AG04450 (cell line): ENCODE measurements around the gene ARL5B. TPM values are rescaled to one million over a fixed set of nuclear protein-coding genes. Genes with fewer than 3 reads are reported as not detected.

Source experiments
- CTCF ChIA-PET: fragments of 300-600, 350-600 bp; formaldehyde crosslinking; extraction: SDS; loops from one replicate; lab custom pipeline; 2022; ENCODE audit warnings: antibody characterized with exemption, inconsistent platforms; lab: Charles Lee
- POLR2A ChIA-PET: fragments of 350-600 bp; formaldehyde crosslinking; extraction: SDS; loops from one replicate; lab custom pipeline; 2021; ENCODE audit warnings: antibody characterized with exemption, inconsistent platforms; lab: Yijun Ruan, JAX
- DNase-seq: peaks from one replicate; pipeline ENCODE4 v3.0.0-alpha.2; 2011; ENCODE audit warnings: low read depth, low spot score
- H3K27ac ChIP-seq: one replicate; pipeline ENCODE4 v1.5.1; 2012; ENCODE audit warnings: low read depth, low read length, control low read depth
- H3K27me3 ChIP-seq: one replicate; pipeline ENCODE4 v1.6.0; 2012; ENCODE audit warnings: low read length; ENCODE audit not compliant: control insufficient read depth, insufficient read depth
- H3K4me3 ChIP-seq: 2 replicates; pipeline ENCODE4 v1.5.1; 2011; ENCODE audit warnings: mild to moderate bottlenecking, low read depth, low read length, control low read depth
- H3K9me3 ChIP-seq: 2 replicates; pipeline ENCODE4 v1.5.1; 2012; ENCODE audit warnings: low read length; ENCODE audit not compliant: control insufficient read depth, insufficient read depth
- polyA plus RNA-seq: library from polyadenylated mRNA; depleted of rRNA; stranded (reverse); fragments of >200 nt; gene quantifications from 2 replicates; pipeline ENCODE4 v1.2.3, GENCODE V29; 2011
- TF ChIP-seq, protein P1 (sequence below): IDR thresholded peaks from 2 replicates; pipeline ENCODE4 v1.5.1; 2011; ENCODE audit warnings: low read depth, low read length, control low read depth, inconsistent platforms

Gene ARL5B
- polyA plus RNA-seq, 1 experiment: 24.2 TPM

DNA sequence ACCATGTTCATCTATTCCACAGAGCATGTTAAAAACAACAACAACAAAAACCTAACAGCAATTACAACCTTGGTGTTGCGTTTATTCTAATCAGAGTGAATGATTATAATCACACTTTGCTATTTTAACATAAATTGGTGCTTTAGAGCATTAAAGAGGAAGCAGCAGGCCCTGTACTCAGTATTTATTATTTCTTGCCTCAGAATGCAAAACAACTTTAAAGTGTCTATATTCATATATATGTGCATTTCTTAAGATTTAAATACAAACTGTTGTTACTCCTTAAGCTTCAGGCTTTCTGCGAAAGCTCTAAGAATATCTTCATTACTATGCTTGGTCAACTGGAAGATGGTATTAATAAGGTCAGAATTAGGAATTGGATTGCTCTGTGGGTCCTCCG is 21.5 kb downstream of the ARL5B start:
- DNase-seq: no peak
- TF ChIP-seq, protein P1, sequence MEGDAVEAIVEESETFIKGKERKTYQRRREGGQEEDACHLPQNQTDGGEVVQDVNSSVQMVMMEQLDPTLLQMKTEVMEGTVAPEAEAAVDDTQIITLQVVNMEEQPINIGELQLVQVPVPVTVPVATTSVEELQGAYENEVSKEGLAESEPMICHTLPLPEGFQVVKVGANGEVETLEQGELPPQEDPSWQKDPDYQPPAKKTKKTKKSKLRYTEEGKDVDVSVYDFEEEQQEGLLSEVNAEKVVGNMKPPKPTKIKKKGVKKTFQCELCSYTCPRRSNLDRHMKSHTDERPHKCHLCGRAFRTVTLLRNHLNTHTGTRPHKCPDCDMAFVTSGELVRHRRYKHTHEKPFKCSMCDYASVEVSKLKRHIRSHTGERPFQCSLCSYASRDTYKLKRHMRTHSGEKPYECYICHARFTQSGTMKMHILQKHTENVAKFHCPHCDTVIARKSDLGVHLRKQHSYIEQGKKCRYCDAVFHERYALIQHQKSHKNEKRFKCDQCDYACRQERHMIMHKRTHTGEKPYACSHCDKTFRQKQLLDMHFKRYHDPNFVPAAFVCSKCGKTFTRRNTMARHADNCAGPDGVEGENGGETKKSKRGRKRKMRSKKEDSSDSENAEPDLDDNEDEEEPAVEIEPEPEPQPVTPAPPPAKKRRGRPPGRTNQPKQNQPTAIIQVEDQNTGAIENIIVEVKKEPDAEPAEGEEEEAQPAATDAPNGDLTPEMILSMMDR: no peak
- POLR2A ChIA-PET: interaction anchor here (0.9 kb wide), 1 partner anchor 340 kb away, joined by 3 read pairs; no protein-coding TSS in a partner anchor
- no peaks in the 10 kb centered on the region for H3K9me3 ChIP-seq
- no peak overlapping the region for H3K4me3 ChIP-seq
- H3K27ac ChIP-seq: no peak overlapping the region
- H3K27me3 ChIP-seq: no peaks in the 10 kb centered on the region
- CTCF ChIA-PET: interaction anchor here (0.6 kb wide), 1 partner anchor 730 kb away, joined by 5 read pairs; no protein-coding TSS in a partner anchor

DNA sequence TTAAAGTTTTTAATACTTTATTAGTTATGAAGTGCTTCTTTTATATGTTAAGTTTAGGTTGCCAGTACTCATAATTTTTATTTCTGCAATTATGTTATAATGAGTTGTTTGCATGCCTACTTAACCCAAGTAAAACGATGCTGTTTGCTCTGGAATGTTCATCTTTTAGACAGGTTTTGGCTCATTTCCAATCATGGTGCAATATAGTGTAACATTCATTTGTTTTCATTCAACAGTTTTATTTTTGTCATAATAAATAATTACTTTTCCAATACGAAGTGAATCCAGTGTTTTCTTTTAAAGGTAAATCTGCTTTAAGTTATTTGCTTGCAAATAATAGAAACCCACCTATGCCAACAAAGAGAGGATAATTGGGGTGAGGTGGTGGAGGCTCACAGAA is 22.1 kb downstream of the ARL5B start:
- Histone ChIP-seq H3K27ac (peak overlapping the region; percentile 71), H3K4me3 (no peak overlapping the region), H3K9me3 (no peaks in the 10 kb centered on the region), H3K27me3 (no peaks in the 10 kb centered on the region)
- ChIA-PET POLR2A (no interaction called here), CTCF (no interaction called here)
- TF ChIP-seq, protein P1: no peak
- DNase-seq: no peak

DNA sequence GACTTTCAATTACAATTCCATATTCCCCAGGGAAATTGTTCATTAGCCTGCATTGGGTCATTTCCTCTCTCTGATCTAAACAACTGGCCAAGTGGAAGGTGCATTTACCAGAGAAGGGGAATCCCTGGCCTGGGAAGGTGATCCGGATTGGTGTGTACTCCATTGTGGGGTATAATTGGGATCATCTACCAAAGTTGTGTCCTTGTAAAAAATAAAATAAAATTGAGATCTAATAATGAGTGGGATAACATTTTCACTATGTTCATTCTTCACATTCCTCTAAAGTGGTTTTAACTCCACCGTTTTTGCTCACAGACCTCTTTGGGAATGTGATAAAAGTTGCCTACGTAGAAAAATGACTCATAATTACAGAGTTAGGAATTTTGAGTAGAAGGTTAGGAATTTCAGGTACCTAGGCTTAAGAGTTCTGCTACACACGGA is 22.8 kb downstream of the ARL5B start:
- DNase-seq: no peak
- CTCF ChIA-PET: no interaction called here
- H3K9me3 ChIP-seq: no peaks in the 10 kb centered on the region
- TF ChIP-seq, protein P1: no peak
- no peak overlapping the region for H3K4me3 ChIP-seq
- POLR2A ChIA-PET: no interaction called here
- peak overlapping the region; percentile 71 for H3K27ac ChIP-seq
- no peaks in the 10 kb centered on the region for H3K27me3 ChIP-seq

DNA sequence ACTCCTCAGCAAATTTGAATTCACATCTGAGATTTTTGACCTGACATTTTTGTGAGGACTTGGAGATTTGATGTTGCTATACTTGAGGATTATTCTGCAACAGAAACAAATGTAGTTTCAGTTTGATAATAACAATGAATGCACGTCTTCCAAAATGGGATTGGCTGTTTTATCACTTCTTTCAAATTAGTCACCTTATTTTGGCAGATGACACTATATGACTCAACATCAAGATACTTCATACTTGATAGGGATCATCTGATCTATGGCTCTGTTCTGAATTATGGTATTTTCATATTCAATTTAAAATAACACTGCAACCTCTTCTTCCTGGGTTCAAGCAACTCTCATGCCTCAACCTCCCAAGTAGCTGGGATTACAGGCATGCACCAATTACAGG is 24.2 kb downstream of the ARL5B start:
- Histone ChIP-seq H3K9me3 (no peaks in the 10 kb centered on the region), H3K4me3 (no peak overlapping the region), H3K27me3 (no peaks in the 10 kb centered on the region), H3K27ac (no peak overlapping the region)
- TF ChIP-seq, protein P1: no peak
- ChIA-PET POLR2A (no interaction called here), CTCF (no interaction called here)
- DNase-seq: no peak

DNA sequence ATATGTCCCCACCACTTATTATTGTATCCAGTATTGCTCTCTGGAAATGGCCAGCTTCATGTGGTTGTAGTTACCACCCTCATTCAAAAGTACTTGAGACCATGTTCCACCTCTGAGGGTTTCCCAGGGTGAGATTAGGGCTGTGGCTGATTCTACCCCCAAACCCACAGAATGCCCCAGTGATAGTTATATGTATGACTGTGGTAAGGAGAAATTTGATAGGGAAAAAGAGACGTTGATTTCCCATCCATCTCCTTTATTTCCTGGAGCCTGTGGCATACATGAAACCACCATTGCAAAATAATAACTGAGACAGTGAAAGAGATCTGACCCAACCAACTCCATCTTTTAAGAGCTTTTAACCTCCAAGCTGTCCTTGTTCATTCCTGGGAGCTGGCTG is 25.2 kb downstream of the ARL5B start:
- H3K4me3 ChIP-seq: no peak overlapping the region
- DNase-seq: no peak
- CTCF ChIA-PET: no interaction called here
- TF ChIP-seq, protein P1: no peak
- POLR2A ChIA-PET: interaction anchor here (0.9 kb wide), 1 partner anchor 15 kb away, joined by 3 read pairs; no protein-coding TSS in a partner anchor
- H3K27ac ChIP-seq: no peak overlapping the region
- no peaks in the 10 kb centered on the region for H3K9me3 ChIP-seq
- H3K27me3 ChIP-seq: no peaks in the 10 kb centered on the region
